Right lobe of liver (tissue), 4 donors: Measurements from ENCODE around the gene FANCD2.

ENCODE experiments used
- POLR2A ChIP-seq: fragments of 450-650 bp; IDR thresholded peaks from one replicate; pipeline ENCODE4 v1.6.1; 2017; ENCODE audit warnings: antibody characterized with exemption, mild to moderate bottlenecking
- TF ChIP-seq, protein P1 (sequence below), 4 donors: fragments of 200-600 bp in 3 of 4; fragments of 450-650 bp in 1 of 4; IDR thresholded peaks; one replicate each; pipeline versions ENCODE4 v1.5.1 to v1.8.0; 2016 to 2022; ENCODE audit warnings: antibody characterized with exemption in 4 of 4, mild to moderate bottlenecking in 2 of 4
- donor health status: DM: no; HTN: no; CAD: no.
- donor health status: DM: no; HTN: no; CAD: no.
- donor health status: DM: no; HTN: yes; CAD: no.

DNA sequence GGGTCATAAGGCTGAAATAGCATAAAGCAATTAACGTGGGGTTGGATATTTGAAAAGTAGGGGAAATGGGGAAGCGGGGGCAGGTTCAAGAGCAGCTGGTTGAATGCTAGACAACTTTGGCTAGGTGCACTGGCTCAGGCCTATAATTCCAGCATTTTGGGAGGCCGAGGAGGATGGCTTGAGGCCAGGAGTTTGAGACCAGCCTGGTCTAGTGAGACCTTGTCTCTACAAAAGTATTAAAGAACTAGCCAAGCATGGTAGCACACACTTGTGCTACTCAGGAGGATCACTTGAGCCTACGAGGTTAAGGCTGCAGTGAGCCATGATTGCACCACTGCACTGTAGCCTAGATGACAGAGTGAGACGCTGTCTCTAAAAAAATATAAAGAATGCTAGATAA is 6.9 kb upstream of the FANCD2 start:
- TF ChIP-seq, protein P1, sequence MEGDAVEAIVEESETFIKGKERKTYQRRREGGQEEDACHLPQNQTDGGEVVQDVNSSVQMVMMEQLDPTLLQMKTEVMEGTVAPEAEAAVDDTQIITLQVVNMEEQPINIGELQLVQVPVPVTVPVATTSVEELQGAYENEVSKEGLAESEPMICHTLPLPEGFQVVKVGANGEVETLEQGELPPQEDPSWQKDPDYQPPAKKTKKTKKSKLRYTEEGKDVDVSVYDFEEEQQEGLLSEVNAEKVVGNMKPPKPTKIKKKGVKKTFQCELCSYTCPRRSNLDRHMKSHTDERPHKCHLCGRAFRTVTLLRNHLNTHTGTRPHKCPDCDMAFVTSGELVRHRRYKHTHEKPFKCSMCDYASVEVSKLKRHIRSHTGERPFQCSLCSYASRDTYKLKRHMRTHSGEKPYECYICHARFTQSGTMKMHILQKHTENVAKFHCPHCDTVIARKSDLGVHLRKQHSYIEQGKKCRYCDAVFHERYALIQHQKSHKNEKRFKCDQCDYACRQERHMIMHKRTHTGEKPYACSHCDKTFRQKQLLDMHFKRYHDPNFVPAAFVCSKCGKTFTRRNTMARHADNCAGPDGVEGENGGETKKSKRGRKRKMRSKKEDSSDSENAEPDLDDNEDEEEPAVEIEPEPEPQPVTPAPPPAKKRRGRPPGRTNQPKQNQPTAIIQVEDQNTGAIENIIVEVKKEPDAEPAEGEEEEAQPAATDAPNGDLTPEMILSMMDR (IDR thresholded peaks at IDR 0.05), result no peak
- no peak for TF ChIP-seq POLR2A
